GM23248 (cell line): Measurements from ENCODE around the gene MAG. TPM values are rescaled to one million over a fixed set of nuclear protein-coding genes. Genes with fewer than 3 reads are reported as not detected.

Source experiments
- DNase-seq: peaks from one replicate; pipeline ENCODE4 v3.0.0-alpha.2; 2015
- H2AFZ ChIP-seq: fragments of 200-600 bp; sonication (generic); 2 replicates; pipeline ENCODE4 v1.6.1; 2016; ENCODE audit warnings: antibody characterized with exemption
- H3F3A ChIP-seq: fragments of 200-600 bp; sonication (generic); 2 replicates; pipeline ENCODE4 v1.6.1; 2016; ENCODE audit warnings: mild to moderate bottlenecking, antibody characterized with exemption, mixed run types; ENCODE audit not compliant: insufficient read depth
- H3K27ac ChIP-seq: fragments of 200-600 bp; sonication (generic); 2 replicates; pipeline ENCODE4 v1.5.1; 2016; ENCODE audit warnings: mild to moderate bottlenecking
- H3K27me3 ChIP-seq: fragments of 200-600 bp; sonication (generic); replicated peaks from 2 replicates; pipeline ENCODE4 v1.6.1; 2016; ENCODE audit warnings: mild to moderate bottlenecking; ENCODE audit not compliant: insufficient read depth
- H3K36me3 ChIP-seq: fragments of 200-600 bp; sonication (generic); 2 replicates; pipeline ENCODE4 v1.6.1; 2016; ENCODE audit warnings: low read depth, mild to moderate bottlenecking
- H3K4me1 ChIP-seq: fragments of 200-600 bp; sonication (generic); 2 replicates; pipeline ENCODE4 v1.6.1; 2016; ENCODE audit warnings: mild to moderate bottlenecking; ENCODE audit not compliant: insufficient read depth
- H3K4me2 ChIP-seq: fragments of 200-600 bp; sonication (generic); one replicate; pipeline ENCODE4 v1.6.1; 2016; ENCODE audit warnings: mild to moderate bottlenecking; ENCODE audit not compliant: unreplicated experiment
- H3K4me3 ChIP-seq: fragments of 200-600 bp; sonication (generic); 2 replicates; pipeline ENCODE4 v1.5.1; 2016; ENCODE audit warnings: mild to moderate bottlenecking
- H3K79me2 ChIP-seq: fragments of 200-600 bp; sonication (generic); 2 replicates; pipeline ENCODE4 v1.6.1; 2016; ENCODE audit warnings: mild to moderate bottlenecking; ENCODE audit not compliant: insufficient read depth
- H3K9ac ChIP-seq: fragments of 200-600 bp; sonication (generic); 2 replicates; pipeline ENCODE4 v1.6.1; 2016; ENCODE audit warnings: mild to moderate bottlenecking
- H3K9me2 ChIP-seq: fragments of 200-600 bp; sonication (generic); 2 replicates; pipeline ENCODE4 v1.6.1; 2016; ENCODE audit warnings: mixed run types, mild to moderate bottlenecking, moderate library complexity; ENCODE audit not compliant: insufficient read depth
- H3K9me3 ChIP-seq: fragments of 200-600 bp; sonication (generic); one replicate; pipeline ENCODE4 v1.6.1; 2017; ENCODE audit warnings: low read depth
- H4K20me1 ChIP-seq: fragments of 200-600 bp; sonication (generic); 2 replicates; pipeline ENCODE4 v1.6.0; 2016; ENCODE audit not compliant: insufficient read depth
- EZH2 ChIP-seq: fragments of 200-600 bp; sonication (generic); IDR thresholded peaks from 2 replicates; pipeline ENCODE4 v1.6.1; 2018; ENCODE audit warnings: antibody characterized with exemption, mild to moderate bottlenecking; ENCODE audit not compliant: insufficient read depth, poor library complexity, severe bottlenecking
- EZH2phosphoT487 ChIP-seq: fragments of 200-600 bp; sonication (generic); IDR thresholded peaks from 2 replicates; pipeline ENCODE4 v1.6.1; 2018; ENCODE audit warnings: antibody characterized with exemption, moderate library complexity, mild to moderate bottlenecking, low read depth; ENCODE audit not compliant: insufficient read depth
- WGBS, 2 experiments: methylation state at CpG; one replicate each; pipeline ENCODE4 v1.1.6; 2015 to 2017; ENCODE audit warnings: low lambda C conversion rate in 2 of 2, low coverage in 1 of 2; ENCODE audit errors: missing lambda C conversion rate in 2 of 2; 5-methylcytosine and 5-hydroxymethylcytosine counted together
- in situ Hi-C: fragments of 300-500 bp; cut with MboI; formaldehyde crosslinking; loops from 2 replicates; pipeline ENCODE4 v1.15.0; 2020
- microRNA-seq: library from miRNA; unstranded; fragments of <30 nt; microRNA quantifications from one replicate; pipeline ENCODE4, GENCODE V29; 2016; ENCODE audit warnings: borderline number of aligned reads
- polyA plus RNA-seq: library from polyadenylated mRNA; unstranded; fragments of >200 nt; fragmentation: Nextera tagmentation; extraction: Ambion mirVana; gene quantifications from 2 replicates; pipeline ENCODE4 v1.2.1, GENCODE V29; 2016
- total RNA-seq: library from RNA; depleted of rRNA; stranded (reverse); fragments of >200 nt; shearing (Covaris generic); gene quantifications from 2 replicates; pipeline ENCODE4 v1.2.3, GENCODE V29; 2014; rRNA removed

MAG gene
- total and polyA plus RNA-seq, 2 experiments from 2014 or later = not detected

DNA sequence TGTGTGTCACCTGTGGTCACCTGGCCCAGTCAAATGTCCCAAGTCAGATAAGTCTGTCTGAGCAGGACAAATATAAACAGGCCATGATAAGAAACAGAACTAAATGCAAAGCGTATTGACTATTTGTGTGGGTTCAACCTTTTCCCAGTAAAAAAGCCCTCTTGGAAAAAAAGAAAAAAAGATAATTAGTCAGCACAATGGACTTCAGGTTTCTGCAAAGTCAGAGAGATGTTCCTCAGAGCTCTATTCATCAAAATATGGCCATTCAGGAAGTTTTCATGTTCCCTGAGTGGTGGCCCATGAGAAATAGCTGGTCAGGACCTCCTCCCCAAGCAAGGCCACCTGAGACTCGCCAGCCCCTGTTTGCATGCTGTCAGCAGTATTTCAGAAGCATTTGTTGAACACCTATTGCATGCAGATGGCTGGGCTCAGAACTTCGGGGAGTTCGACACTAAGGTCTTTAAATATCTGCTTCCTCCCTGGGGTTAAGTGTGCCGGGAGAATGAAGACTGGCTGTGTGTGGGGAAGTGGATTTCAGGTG lies 69.0 kb downstream of the MAG start:
- Histone ChIP-seq H3K27ac (no peak overlapping the region), H3K36me3 (no peaks in the 10 kb centered on the region), H3K9ac (no peak overlapping the region), H3K27me3 (no peaks in the 10 kb centered on the region; the same call in 1 of the 2 replicates), H3K79me2 (no peaks in the 10 kb centered on the region), H3K4me1 (no peaks in the 10 kb centered on the region), H3F3A (no peaks in the 10 kb centered on the region), H3K9me3 (no peaks in the 10 kb centered on the region), H3K4me3 (no peak overlapping the region), H3K9me2 (no peaks in the 10 kb centered on the region), H2AFZ (no peak overlapping the region), H4K20me1 (no peaks in the 10 kb centered on the region), H3K4me2 (no peak overlapping the region)
- DNase-seq = no peak
- no peak for TF ChIP-seq EZH2
- no peak for TF ChIP-seq EZH2phosphoT487
- WGBS, 2 experiments = 28 to 33% methylated on average over 4 to 5 of the region's 5 CpGs
- in situ Hi-C loops = no loop called here

DNA sequence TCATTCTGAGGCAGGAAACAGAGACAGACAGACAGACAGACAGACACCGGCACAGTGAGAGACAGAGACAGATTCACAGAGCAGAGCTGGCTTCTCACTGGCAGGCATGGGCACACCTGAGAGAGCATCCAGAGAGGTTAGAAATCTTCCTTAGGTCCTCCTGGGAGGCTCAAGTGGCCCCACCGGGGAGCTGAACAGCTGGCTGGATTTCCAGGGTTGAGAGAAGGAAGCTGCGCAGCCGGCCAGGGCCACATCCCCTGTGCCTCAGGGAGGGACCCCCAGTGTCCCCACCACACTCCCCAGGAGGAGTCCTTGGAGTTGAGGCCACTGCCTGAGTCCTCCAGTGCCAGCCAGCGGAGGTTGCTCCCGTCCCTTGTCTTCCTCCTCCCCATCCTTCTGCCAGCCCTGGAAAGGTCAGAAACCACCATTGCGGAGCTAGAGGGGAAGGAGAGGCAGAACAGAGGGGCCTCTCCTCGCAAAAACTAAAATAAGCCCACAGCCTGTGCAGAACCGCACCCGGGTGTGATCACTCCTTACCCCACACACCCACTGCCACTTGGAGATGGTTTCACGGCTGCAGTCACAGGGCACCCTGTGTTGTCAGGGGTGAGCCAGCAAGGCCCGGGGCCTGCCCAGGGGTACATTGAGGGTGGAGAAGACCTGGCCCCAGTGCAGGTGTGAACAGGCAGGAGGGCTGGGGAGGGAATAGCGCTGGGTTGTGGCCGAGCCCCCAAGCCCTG lies 70.5 kb downstream of the MAG start:
- TF ChIP-seq EZH2phosphoT487 (no peak), EZH2 (no peak)
- Histone ChIP-seq H3K4me1 (no peaks in the 10 kb centered on the region), H3K36me3 (no peaks in the 10 kb centered on the region), H3K9me3 (no peaks in the 10 kb centered on the region), H2AFZ (no peak overlapping the region), H3K4me2 (no peak overlapping the region), H3K79me2 (no peaks in the 10 kb centered on the region), H3K4me3 (no peak overlapping the region), H3F3A (no peaks in the 10 kb centered on the region), H3K27me3 (no peaks in the 10 kb centered on the region), H3K9ac (no peak overlapping the region), H4K20me1 (no peaks in the 10 kb centered on the region), H3K9me2 (no peaks in the 10 kb centered on the region), H3K27ac (no peak overlapping the region)
- no peak for DNase-seq
- in situ Hi-C loops = no loop called here
- 29 to 32% methylated on average over 8 to 9 of the region's 14 CpGs for WGBS, 2 experiments

DNA sequence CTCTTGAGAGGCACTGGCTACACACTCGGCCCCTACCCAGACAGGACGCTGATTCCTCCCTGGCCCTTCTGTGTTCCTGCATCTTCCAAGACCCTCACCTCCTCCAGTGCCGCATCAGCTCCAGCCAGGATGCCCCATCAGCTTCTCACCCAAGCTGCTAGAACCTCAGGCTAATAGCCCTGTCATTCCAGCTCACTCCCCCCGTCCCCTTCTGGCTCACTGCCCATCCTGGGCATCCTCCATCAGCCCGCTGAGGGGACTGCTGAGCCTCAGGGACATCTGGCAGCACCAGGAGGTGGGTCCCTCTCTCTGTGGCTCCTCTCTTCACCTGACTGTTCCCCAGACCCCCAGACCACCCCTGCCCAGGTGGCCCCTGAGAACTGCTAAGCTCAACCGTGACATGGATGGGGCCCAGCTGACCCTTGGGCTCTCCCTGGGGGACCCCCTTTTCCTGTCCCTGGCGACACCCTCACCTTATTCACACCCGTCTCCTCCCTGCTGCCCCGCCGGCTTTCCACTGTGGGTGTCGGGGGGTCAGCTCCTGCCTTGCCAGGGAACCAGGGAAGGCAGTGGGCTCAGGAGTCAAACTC lies 71.1 kb downstream of the MAG start:
- WGBS, 2 experiments = 60 to 69% methylated on average over 2 to 7 of the region's 11 CpGs
- no peak for DNase-seq
- H3K4me3 ChIP-seq = no peak overlapping the region
- H3K36me3 ChIP-seq = no peaks in the 10 kb centered on the region
- no peak overlapping the region for H3K9ac ChIP-seq
- H3K79me2 ChIP-seq = no peaks in the 10 kb centered on the region
- in situ Hi-C loops = no loop called here
- no peaks in the 10 kb centered on the region for H3K9me3 ChIP-seq
- H3K9me2 ChIP-seq = no peaks in the 10 kb centered on the region
- H3K4me1 ChIP-seq = no peaks in the 10 kb centered on the region
- H2AFZ ChIP-seq = no peak overlapping the region
- H3K4me2 ChIP-seq = no peak overlapping the region
- no peaks in the 10 kb centered on the region for H4K20me1 ChIP-seq
- H3K27me3 ChIP-seq = 0 out of 2 replicates have a peak, but pooled peaks cover under 1% of the 10 kb centered on the region
- no peak for TF ChIP-seq EZH2
- no peak for TF ChIP-seq EZH2phosphoT487
- H3K27ac ChIP-seq = no peak overlapping the region
- no peaks in the 10 kb centered on the region for H3F3A ChIP-seq

Small RNA genes within 50 kb of the gene (microRNA-seq; reads per million reads assigned to microRNA genes)
- gene MIR5196 = not detected

Other genes starting within 250 kb of the MAG start
- gene FXYD3, start 176.3 kb upstream of the MAG start, total RNA-seq = not detected in 2 replicates
- not detected in 2 replicates for gene FXYD3, start 176.3 kb upstream of the MAG start, polyA plus RNA-seq
- gene LGI4, start 157.1 kb upstream of the MAG start, total RNA-seq = 0.86 TPM in 1 of 2 replicates, not detected in the other
- gene LGI4, start 157.1 kb upstream of the MAG start, polyA plus RNA-seq = 0.06 and 0.49 TPM in 2 replicates
- gene FXYD1, start 153.3 kb upstream of the MAG start, total RNA-seq = 0.43 TPM in 1 of 2 replicates, not detected in the other
- 1.2 and 1.9 TPM in 2 replicates for gene FXYD1, start 153.3 kb upstream of the MAG start, polyA plus RNA-seq
- not detected in 2 replicates for gene FXYD7, start 148.9 kb upstream of the MAG start, total RNA-seq
- not detected in 2 replicates for gene FXYD7, start 148.9 kb upstream of the MAG start, polyA plus RNA-seq
- gene FXYD5, start 137.4 kb upstream of the MAG start, total RNA-seq = 209 and 233 TPM in 2 replicates
- 496 and 515 TPM in 2 replicates for gene FXYD5, start 137.4 kb upstream of the MAG start, polyA plus RNA-seq
- not detected in 2 replicates for gene FAM187B, start 63.4 kb upstream of the MAG start, total RNA-seq
- gene FAM187B, start 63.4 kb upstream of the MAG start, polyA plus RNA-seq = not detected in 2 replicates
- gene LSR, start 43.2 kb upstream of the MAG start, total RNA-seq = not detected in 2 replicates
- gene LSR, start 43.2 kb upstream of the MAG start, polyA plus RNA-seq = 2.7 and 3.1 TPM in 2 replicates
- gene USF2, start 23.2 kb upstream of the MAG start, total RNA-seq = 55.8 and 64.6 TPM in 2 replicates
- gene USF2, start 23.2 kb upstream of the MAG start, polyA plus RNA-seq = 10.4 and 10.9 TPM in 2 replicates
- gene HAMP, start 9.6 kb upstream of the MAG start, total RNA-seq = not detected in 2 replicates
- not detected in 2 replicates for gene HAMP, start 9.6 kb upstream of the MAG start, polyA plus RNA-seq
- gene CD22, start 37.0 kb downstream of the MAG start, total RNA-seq = not detected in 2 replicates
- 0.16 and 0.28 TPM in 2 replicates for gene CD22, start 37.0 kb downstream of the MAG start, polyA plus RNA-seq
- not detected in 2 replicates for gene FFAR1, start 55.7 kb downstream of the MAG start, total RNA-seq
- not detected in 2 replicates for gene FFAR1, start 55.7 kb downstream of the MAG start, polyA plus RNA-seq
- not detected in 2 replicates for gene FFAR3, start 66.3 kb downstream of the MAG start, total RNA-seq
- gene FFAR3, start 66.3 kb downstream of the MAG start, polyA plus RNA-seq = not detected in 2 replicates
- not detected in 2 replicates for gene GPR42, start 78.9 kb downstream of the MAG start, total RNA-seq
- not detected in 2 replicates for gene GPR42, start 78.9 kb downstream of the MAG start, polyA plus RNA-seq
- not detected in 2 replicates for gene FFAR2, start 156.1 kb downstream of the MAG start, total RNA-seq
- gene FFAR2, start 156.1 kb downstream of the MAG start, polyA plus RNA-seq = not detected in 2 replicates
- not detected in 2 replicates for gene KRTDAP, start 198.3 kb downstream of the MAG start, total RNA-seq
- not detected in 2 replicates for gene KRTDAP, start 198.3 kb downstream of the MAG start, polyA plus RNA-seq
- gene DMKN, start 221.5 kb downstream of the MAG start, total RNA-seq = 20.0 and 25.4 TPM in 2 replicates
- 30.9 and 34.5 TPM in 2 replicates for gene DMKN, start 221.5 kb downstream of the MAG start, polyA plus RNA-seq
- gene SBSN, start 236.2 kb downstream of the MAG start, total RNA-seq = 3.2 and 4.3 TPM in 2 replicates
- gene SBSN, start 236.2 kb downstream of the MAG start, polyA plus RNA-seq = 7.9 and 8.8 TPM in 2 replicates
- not detected in 2 replicates for gene GAPDHS, start 241.3 kb downstream of the MAG start, total RNA-seq
- gene GAPDHS, start 241.3 kb downstream of the MAG start, polyA plus RNA-seq = not detected in 2 replicates